K562 (cell line): ENCODE measurements around the gene STAU1. TPM values are rescaled to one million over a fixed set of nuclear protein-coding genes. Genes with fewer than 3 reads are reported as not detected.

Source experiments
- CREM ChIP-seq: IDR thresholded peaks from 2 replicates; pipeline ENCODE4 v1.6.1; 2014; ENCODE audit warnings: antibody characterized with exemption, low read depth
- CTBP1 ChIP-seq: fragments of 450-650 bp; IDR thresholded peaks from 2 replicates; pipeline ENCODE4 v1.6.1; 2016; ENCODE audit warnings: borderline replicate concordance
- ELF4 ChIP-seq: fragments of 450-650 bp; formaldehyde crosslinking; IDR thresholded peaks from 2 replicates; pipeline ENCODE4 v1.4.0; 2022; ENCODE audit warnings: missing genetic modification characterization
- MAZ ChIP-seq, 2 experiments: fragments of 450-650 bp in 1 of 2; sonication (generic) in 1 of 2; formaldehyde crosslinking; IDR thresholded peaks in 1 of 2; conservative IDR thresholded peaks in 1 of 2; 2 replicates each; pipeline versions ENCODE4 v1.4.0 to v1.5.0; 2020; ENCODE audit warnings: mild to moderate bottlenecking in 1 of 2, missing genetic modification reagents in 1 of 2
- RBBP5 ChIP-seq: fragments of 200-600 bp; sonication (generic); IDR thresholded peaks from 2 replicates; pipeline ENCODE4 v1.6.1; 2012; ENCODE audit warnings: borderline replicate concordance, mild to moderate bottlenecking, low read length, control low read depth, inconsistent platforms; ENCODE audit not compliant: insufficient read depth, poor library complexity, severe bottlenecking
- SIX5 ChIP-seq, 2 experiments: IDR thresholded peaks; 2 replicates each; pipeline ENCODE4 v1.6.1; 2011; ENCODE audit warnings: low read length in 2 of 2, borderline replicate concordance in 1 of 2, low read depth in 1 of 2, mild to moderate bottlenecking in 1 of 2, moderate library complexity in 1 of 2; ENCODE audit not compliant: insufficient read depth in 1 of 2
- SP1 ChIP-seq: sonication (generic); formaldehyde crosslinking; IDR thresholded peaks from 2 replicates; pipeline ENCODE4 v1.8.1; 2022; ENCODE audit warnings: mild to moderate bottlenecking, missing genetic modification reagents
- YY1 ChIP-seq, 3 experiments: IDR thresholded peaks; 2 replicates each; pipeline ENCODE4 v1.6.1; 2011; ENCODE audit warnings: low read length in 2 of 3, mild to moderate bottlenecking in 2 of 3, moderate library complexity in 2 of 3, borderline replicate concordance in 1 of 3, control low read depth in 1 of 3, low read depth in 1 of 3; ENCODE audit not compliant: insufficient read depth in 3 of 3, insufficient replicate concordance in 2 of 3, control insufficient read depth in 1 of 3, insufficient read length in 1 of 3; ENCODE audit errors: extremely low read depth in 1 of 3
- ZFX ChIP-seq: sonication (generic); formaldehyde crosslinking; IDR thresholded peaks from 2 replicates; pipeline ENCODE4 v1.8.0; 2022; ENCODE audit warnings: mild to moderate bottlenecking, missing genetic modification reagents, moderate library complexity
- ZNF584 ChIP-seq: fragments of 200-800 bp; sonication (Bioruptor generic); IDR thresholded peaks from 2 replicates; pipeline ENCODE4 v1.6.1; 2016; ENCODE audit warnings: low read depth, mild to moderate bottlenecking, missing genetic modification characterization, missing compliant biosample characterization
- polyA plus RNA-seq, 8 experiments: library from polyadenylated mRNA; depleted of rRNA in 4 of 8; stranded (reverse) in 5 of 8; unstranded in 3 of 8; fragments of >200 nt; fragmentation: Nextera tagmentation in 2 of 8; fragmentation: Illumina TruSeq in 1 of 8; extraction: Ambion mirVana in 2 of 8; extraction: Trizol in 1 of 8; gene quantifications; 2 replicates each; pipeline versions ENCODE4 v1.2.1 to v1.2.3, GENCODE V29; 2011 to 2014; ENCODE audit warnings: inconsistent platforms in 1 of 8, missing spikeins in 1 of 8
- total RNA-seq, 7 experiments: library from RNA; depleted of rRNA in 6 of 7; stranded (reverse); fragments of >200 nt in 6 of 7; fragmentation: Illumina TruSeq in 2 of 7; extraction: Trizol in 2 of 7; gene quantifications; 2 replicates each; pipeline versions ENCODE4 v1.2.1 to v1.2.3, GENCODE V29; 2011 to 2021; ENCODE audit warnings: low replicate concordance in 1 of 7
- TF ChIP-seq, protein P1 (sequence below): fragments of 250-450 bp; sonication (Bioruptor Pico); IDR thresholded peaks from 2 replicates; pipeline ENCODE4 v1.4.0; 2020; ENCODE audit warnings: mild to moderate bottlenecking
- TF ChIP-seq, protein P2 (sequence below), 3 experiments: IDR thresholded peaks in 2 of 3; conservative IDR thresholded peaks in 1 of 3; 2 replicates each; pipeline ENCODE4 v1.5.1; 2011 to 2012; ENCODE audit warnings: low read length in 3 of 3, mild to moderate bottlenecking in 3 of 3, control low read depth in 2 of 3, improper control_type of control experiment in 1 of 3, inconsistent platforms in 1 of 3, low read depth in 1 of 3, mixed read lengths in 1 of 3, moderate library complexity in 1 of 3; ENCODE audit not compliant: insufficient read depth in 2 of 3
- TF ChIP-seq, protein P3 (sequence below): sonication (generic); formaldehyde crosslinking; IDR thresholded peaks from 2 replicates; pipeline ENCODE4 v1.8.0; 2022; ENCODE audit warnings: missing genetic modification reagents, mild to moderate bottlenecking, borderline replicate concordance
- TF ChIP-seq, protein P4 (sequence below): sonication (generic); formaldehyde crosslinking; IDR thresholded peaks from 2 replicates; pipeline ENCODE4 v1.8.0; 2022; ENCODE audit warnings: missing genetic modification reagents, mild to moderate bottlenecking, moderate library complexity, borderline replicate concordance
- TF ChIP-seq, protein P5 (sequence below): sonication (generic); formaldehyde crosslinking; IDR thresholded peaks from 2 replicates; pipeline ENCODE4 v1.8.0; 2022; ENCODE audit warnings: mild to moderate bottlenecking, missing genetic modification reagents

Gene STAU1
- total and polyA plus RNA-seq, 9 of the 15 experiments (the other 6 are each of a cell fraction or from before 2014, with no cell fraction given), result 18.0 to 106 (median 50.6) TPM

DNA sequence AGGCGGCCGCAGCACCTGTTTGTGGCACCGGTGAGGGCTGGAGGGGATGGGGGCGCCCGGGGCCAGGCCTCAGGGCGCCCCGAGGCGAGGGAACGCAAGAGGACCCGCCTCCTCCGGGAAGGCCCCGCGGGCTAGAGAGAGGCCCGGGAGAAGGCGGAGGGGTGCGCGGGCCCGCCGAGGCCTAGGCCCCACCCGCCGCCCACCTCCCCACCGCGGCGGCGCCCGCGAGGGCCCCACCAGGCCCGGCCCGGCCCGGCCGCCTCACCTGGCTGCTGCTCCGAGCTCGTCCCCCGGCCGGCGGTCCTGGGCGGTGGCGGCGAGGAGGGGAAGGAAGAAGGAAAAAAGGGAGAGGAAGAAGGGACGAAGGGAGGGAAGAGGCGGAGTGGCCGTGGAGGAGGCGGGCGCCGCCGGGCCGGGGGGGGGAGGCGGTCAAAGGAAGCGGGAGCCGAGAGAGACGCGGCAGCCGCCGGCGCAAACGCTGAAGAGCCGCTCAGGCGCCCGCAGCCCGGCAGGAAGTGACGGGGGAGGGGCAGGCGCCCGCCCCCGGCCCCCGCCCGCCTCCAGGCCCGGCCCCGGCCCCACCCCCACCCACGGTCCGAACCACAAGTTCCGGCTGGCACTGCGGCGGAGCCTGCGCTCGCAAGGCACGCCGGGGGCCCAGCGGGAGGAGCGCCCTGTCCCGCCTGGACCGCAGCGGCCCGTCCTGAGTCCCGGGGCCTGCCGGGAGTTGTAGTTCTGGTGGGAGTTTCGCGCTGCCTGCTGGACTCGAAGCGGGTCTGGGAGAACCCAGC lies at the start of gene STAU1 (continued):
- TF ChIP-seq, protein P1, sequence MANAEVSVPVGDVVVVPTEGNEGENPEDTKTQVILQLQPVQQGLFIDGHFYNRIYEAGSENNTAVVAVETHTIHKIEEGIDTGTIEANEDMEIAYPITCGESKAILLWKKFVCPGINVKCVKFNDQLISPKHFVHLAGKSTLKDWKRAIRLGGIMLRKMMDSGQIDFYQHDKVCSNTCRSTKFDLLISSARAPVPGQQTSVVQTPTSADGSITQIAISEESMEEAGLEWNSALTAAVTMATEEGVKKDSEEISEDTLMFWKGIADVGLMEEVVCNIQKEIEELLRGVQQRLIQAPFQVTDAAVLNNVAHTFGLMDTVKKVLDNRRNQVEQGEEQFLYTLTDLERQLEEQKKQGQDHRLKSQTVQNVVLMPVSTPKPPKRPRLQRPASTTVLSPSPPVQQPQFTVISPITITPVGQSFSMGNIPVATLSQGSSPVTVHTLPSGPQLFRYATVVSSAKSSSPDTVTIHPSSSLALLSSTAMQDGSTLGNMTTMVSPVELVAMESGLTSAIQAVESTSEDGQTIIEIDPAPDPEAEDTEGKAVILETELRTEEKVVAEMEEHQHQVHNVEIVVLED, result peak; percentile 62; the same call in 1 of the 2 replicates
- TF ChIP-seq, protein P2, sequence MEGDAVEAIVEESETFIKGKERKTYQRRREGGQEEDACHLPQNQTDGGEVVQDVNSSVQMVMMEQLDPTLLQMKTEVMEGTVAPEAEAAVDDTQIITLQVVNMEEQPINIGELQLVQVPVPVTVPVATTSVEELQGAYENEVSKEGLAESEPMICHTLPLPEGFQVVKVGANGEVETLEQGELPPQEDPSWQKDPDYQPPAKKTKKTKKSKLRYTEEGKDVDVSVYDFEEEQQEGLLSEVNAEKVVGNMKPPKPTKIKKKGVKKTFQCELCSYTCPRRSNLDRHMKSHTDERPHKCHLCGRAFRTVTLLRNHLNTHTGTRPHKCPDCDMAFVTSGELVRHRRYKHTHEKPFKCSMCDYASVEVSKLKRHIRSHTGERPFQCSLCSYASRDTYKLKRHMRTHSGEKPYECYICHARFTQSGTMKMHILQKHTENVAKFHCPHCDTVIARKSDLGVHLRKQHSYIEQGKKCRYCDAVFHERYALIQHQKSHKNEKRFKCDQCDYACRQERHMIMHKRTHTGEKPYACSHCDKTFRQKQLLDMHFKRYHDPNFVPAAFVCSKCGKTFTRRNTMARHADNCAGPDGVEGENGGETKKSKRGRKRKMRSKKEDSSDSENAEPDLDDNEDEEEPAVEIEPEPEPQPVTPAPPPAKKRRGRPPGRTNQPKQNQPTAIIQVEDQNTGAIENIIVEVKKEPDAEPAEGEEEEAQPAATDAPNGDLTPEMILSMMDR (IDR thresholded peaks at IDR 0.05 in 2 of 3, conservative IDR thresholded peaks at IDR 0.05 in 1 of 3; ENCODE audit: insufficient read depth in 2 of 3, low read depth in 1 of 3, low read length in 3 of 3), result no peak
- TF ChIP-seq CREM (peak; percentile 88), MAZ (CRISPR knock-in tag; conservative IDR thresholded peaks at IDR 0.05 in 1 of 2, IDR thresholded peaks at IDR 0.05 in 1 of 2) (peak; percentile 63 to 86), SIX5 (IDR thresholded peaks at IDR 0.05; ENCODE audit: borderline replicate concordance in 1 of 2, insufficient read depth in 1 of 2, low read depth in 1 of 2, low read length in 2 of 2) (peak; percentile 93 to 94), RBBP5 (peak; percentile 51), ELF4 (CRISPR knock-in tag) (no peak), ZFX (CRISPR knock-in tag) (peak; percentile 56), SP1 (CRISPR knock-in tag) (peak; percentile 88), CTBP1 (peak; percentile 65), ZNF584 (peak; percentile 79; the same call in 1 of the 2 replicates), YY1 (IDR thresholded peaks at IDR 0.05; ENCODE audit: borderline replicate concordance in 1 of 3, control insufficient read depth in 1 of 3, extremely low read depth in 1 of 3, insufficient read depth in 3 of 3, insufficient read length in 1 of 3, insufficient replicate concordance in 2 of 3, low read depth in 1 of 3, low read length in 2 of 3) (peak in 2 of 3 experiments; percentile 55 to 66)
- TF ChIP-seq, protein P3, sequence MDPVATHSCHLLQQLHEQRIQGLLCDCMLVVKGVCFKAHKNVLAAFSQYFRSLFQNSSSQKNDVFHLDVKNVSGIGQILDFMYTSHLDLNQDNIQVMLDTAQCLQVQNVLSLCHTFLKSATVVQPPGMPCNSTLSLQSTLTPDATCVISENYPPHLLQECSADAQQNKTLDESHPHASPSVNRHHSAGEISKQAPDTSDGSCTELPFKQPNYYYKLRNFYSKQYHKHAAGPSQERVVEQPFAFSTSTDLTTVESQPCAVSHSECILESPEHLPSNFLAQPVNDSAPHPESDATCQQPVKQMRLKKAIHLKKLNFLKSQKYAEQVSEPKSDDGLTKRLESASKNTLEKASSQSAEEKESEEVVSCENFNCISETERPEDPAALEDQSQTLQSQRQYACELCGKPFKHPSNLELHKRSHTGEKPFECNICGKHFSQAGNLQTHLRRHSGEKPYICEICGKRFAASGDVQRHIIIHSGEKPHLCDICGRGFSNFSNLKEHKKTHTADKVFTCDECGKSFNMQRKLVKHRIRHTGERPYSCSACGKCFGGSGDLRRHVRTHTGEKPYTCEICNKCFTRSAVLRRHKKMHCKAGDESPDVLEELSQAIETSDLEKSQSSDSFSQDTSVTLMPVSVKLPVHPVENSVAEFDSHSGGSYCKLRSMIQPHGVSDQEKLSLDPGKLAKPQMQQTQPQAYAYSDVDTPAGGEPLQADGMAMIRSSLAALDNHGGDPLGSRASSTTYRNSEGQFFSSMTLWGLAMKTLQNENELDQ, result no peak
- TF ChIP-seq, protein P4, sequence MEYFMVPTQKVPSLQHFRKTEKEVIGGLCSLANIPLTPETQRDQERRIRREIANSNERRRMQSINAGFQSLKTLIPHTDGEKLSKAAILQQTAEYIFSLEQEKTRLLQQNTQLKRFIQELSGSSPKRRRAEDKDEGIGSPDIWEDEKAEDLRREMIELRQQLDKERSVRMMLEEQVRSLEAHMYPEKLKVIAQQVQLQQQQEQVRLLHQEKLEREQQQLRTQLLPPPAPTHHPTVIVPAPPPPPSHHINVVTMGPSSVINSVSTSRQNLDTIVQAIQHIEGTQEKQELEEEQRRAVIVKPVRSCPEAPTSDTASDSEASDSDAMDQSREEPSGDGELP (CRISPR knock-in tag), result peak; percentile 82
- TF ChIP-seq, protein P5, sequence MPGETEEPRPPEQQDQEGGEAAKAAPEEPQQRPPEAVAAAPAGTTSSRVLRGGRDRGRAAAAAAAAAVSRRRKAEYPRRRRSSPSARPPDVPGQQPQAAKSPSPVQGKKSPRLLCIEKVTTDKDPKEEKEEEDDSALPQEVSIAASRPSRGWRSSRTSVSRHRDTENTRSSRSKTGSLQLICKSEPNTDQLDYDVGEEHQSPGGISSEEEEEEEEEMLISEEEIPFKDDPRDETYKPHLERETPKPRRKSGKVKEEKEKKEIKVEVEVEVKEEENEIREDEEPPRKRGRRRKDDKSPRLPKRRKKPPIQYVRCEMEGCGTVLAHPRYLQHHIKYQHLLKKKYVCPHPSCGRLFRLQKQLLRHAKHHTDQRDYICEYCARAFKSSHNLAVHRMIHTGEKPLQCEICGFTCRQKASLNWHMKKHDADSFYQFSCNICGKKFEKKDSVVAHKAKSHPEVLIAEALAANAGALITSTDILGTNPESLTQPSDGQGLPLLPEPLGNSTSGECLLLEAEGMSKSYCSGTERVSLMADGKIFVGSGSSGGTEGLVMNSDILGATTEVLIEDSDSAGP, result no peak
